Measurements from ENCODE around the gene PHF2. TPM values are rescaled to one million over a fixed set of nuclear protein-coding genes. Genes with fewer than 3 reads are reported as not detected.

The PHF2 gene
- total and polyA plus RNA-seq, 2 experiments from 2014 or later, result 4.3 to 11.8 TPM

- Histone ChIP-seq H3K4me3 (no peak overlapping the region), H3K9me2 (ENCODE audit: insufficient read depth) (peaks cover 15% of the 10 kb centered on the region; the same call in 1 of the 2 replicates), H3K4me1 (ENCODE audit: insufficient read depth) (0 out of 2 replicates have a peak, but pooled peaks cover 5% of the 10 kb centered on the region), H3K27me3 (ENCODE audit: insufficient read depth) (no peaks in the 10 kb centered on the region), H3K36me3 (ENCODE audit: insufficient read depth) (no peaks in the 10 kb centered on the region), H4K20me1 (replicated peaks; ENCODE audit: insufficient read depth) (no peaks in the 10 kb centered on the region; the same call in 1 of the 2 replicates), H3K79me2 (replicated peaks; ENCODE audit: insufficient read depth) (peaks cover 38% of the 10 kb centered on the region), H3K27ac (ENCODE audit: low read depth) (no peak overlapping the region), H2AFZ (no peak overlapping the region), H3F3A (replicated peaks; ENCODE audit: low read depth) (no peaks in the 10 kb centered on the region), H3K4me2 (no peak overlapping the region)
- ATAC-seq (no peak), DNase-seq (ENCODE audit: low spot score) (no peak)
- Mint-ChIP-seq H3K27ac (no peak overlapping the region), H3K9me3 (peaks cover 14% of the 10 kb centered on the region), H3K27me3 (ENCODE audit: insufficient read depth, low read depth, poor library complexity) (no peaks in the 10 kb centered on the region), H3K4me1 (peaks cover 5% of the 10 kb centered on the region; the same call in 2 of the 3 replicates), H3K36me3 (ENCODE audit: low read depth) (peaks cover 7% of the 10 kb centered on the region; the same call in 2 of the 3 replicates), H3K4me3 (no peak overlapping the region)
- TF ChIP-seq POLR2AphosphoS5 (IDR thresholded peaks at IDR 0.05; ENCODE audit: low read depth) (no peak), ETS1 (IDR thresholded peaks at IDR 0.05) (no peak), EZH2phosphoT487 (IDR thresholded peaks at IDR 0.05; ENCODE audit: unreplicated experiment) (no peak), REST (IDR thresholded peaks at IDR 0.05; ENCODE audit: unreplicated experiment) (no peak), ZNF114 (CRISPR knock-in tag; IDR thresholded peaks at IDR 0.05) (no peak), CREB1 (CRISPR knock-in tag; IDR thresholded peaks at IDR 0.05; ENCODE audit: low read depth) (no peak), CTCF (conservative IDR thresholded peaks at IDR 0.05; ENCODE audit: low read depth in 2 of 2) (no peak), ZNF462 (CRISPR knock-in tag; IDR thresholded peaks at IDR 0.05) (no peak), STAT1 (IDR thresholded peaks at IDR 0.05; ENCODE audit: unreplicated experiment) (no peak), EZH2 (IDR thresholded peaks at IDR 0.05; ENCODE audit: low read depth, unreplicated experiment) (no peak), ZNF331 (CRISPR knock-in tag; IDR thresholded peaks at IDR 0.05; ENCODE audit: low read depth) (no peak), JUNB (IDR thresholded peaks at IDR 0.05; ENCODE audit: unreplicated experiment) (no peak), NANOG (IDR thresholded peaks at IDR 0.05; ENCODE audit: borderline replicate concordance) (no peak)
Measured at GRCh38 chr9:93623753-93624152, 47.4 kb downstream of the PHF2 start.
